Measurements from ENCODE around the gene CACNB2.
"Not testable (repeated sequence)": the region's sequence is repeated elsewhere in the genome, so short reads cannot be mapped to it uniquely, and the experiment has no call there.

The CACNB2 gene

GRCh38 chr10:18418541-18419215 lies 278.5 kb downstream of the CACNB2 start:
- Histone ChIP-seq H3K36me3 (ENCODE audit: control insufficient read depth, low read depth, low read length) (no peaks in the 10 kb centered on the region), H3K9me3 (ENCODE audit: control insufficient read depth, low read depth, low read length) (no peaks in the 10 kb centered on the region), H3K27me3 (ENCODE audit: control insufficient read depth, insufficient read depth, low read length) (no peaks in the 10 kb centered on the region), H3K4me1 (ENCODE audit: control insufficient read depth, low read depth, low read length) (no peaks in the 10 kb centered on the region), H3K27ac (ENCODE audit: low read length) (no peak overlapping the region), H3K4me3 (ENCODE audit: low read length) (no peak overlapping the region), H3K9ac (ENCODE audit: low read length) (no peak overlapping the region)

- Histone ChIP-seq H3K4me1 (ENCODE audit: control insufficient read depth, low read depth, low read length) (no peaks in the 10 kb centered on the region), H3K27me3 (ENCODE audit: control insufficient read depth, insufficient read depth, low read length) (no peaks in the 10 kb centered on the region), H3K9me3 (ENCODE audit: control insufficient read depth, low read depth, low read length) (no peaks in the 10 kb centered on the region), H3K9ac (ENCODE audit: low read length) (no peak overlapping the region), H3K4me3 (ENCODE audit: low read length) (no peak overlapping the region), H3K27ac (ENCODE audit: low read length) (no peak overlapping the region), H3K36me3 (ENCODE audit: control insufficient read depth, low read depth, low read length) (no peaks in the 10 kb centered on the region)
These were observed 279.7 kb downstream of the CACNB2 start for GRCh38 chr10:18419945-18420344.

- no peaks in the 10 kb centered on the region for H3K4me1 ChIP-seq (ENCODE audit: control insufficient read depth, low read depth, low read length)
- no peaks in the 10 kb centered on the region for H3K36me3 ChIP-seq (ENCODE audit: control insufficient read depth, low read depth, low read length)
- no peaks in the 10 kb centered on the region for H3K9me3 ChIP-seq (ENCODE audit: control insufficient read depth, low read depth, low read length)
- no peak overlapping the region for H3K4me3 ChIP-seq (ENCODE audit: low read length)
- no peak overlapping the region for H3K9ac ChIP-seq (ENCODE audit: low read length)
- no peaks in the 10 kb centered on the region for H3K27me3 ChIP-seq (ENCODE audit: control insufficient read depth, insufficient read depth, low read length)
- H3K27ac ChIP-seq (ENCODE audit: low read length): no peak overlapping the region
These were observed 281.6 kb downstream of the CACNB2 start for GRCh38 chr10:18421726-18422293.

GRCh38 chr10:18423058-18423637 lies 282.9 kb downstream of the CACNB2 start:
- no peaks in the 10 kb centered on the region for H3K36me3 ChIP-seq (ENCODE audit: control insufficient read depth, low read depth, low read length)
- H3K27ac ChIP-seq (ENCODE audit: low read length): no peak overlapping the region
- no peaks in the 10 kb centered on the region for H3K9me3 ChIP-seq (ENCODE audit: control insufficient read depth, low read depth, low read length)
- no peak overlapping the region for H3K9ac ChIP-seq (ENCODE audit: low read length)
- H3K27me3 ChIP-seq (ENCODE audit: control insufficient read depth, insufficient read depth, low read length): no peaks in the 10 kb centered on the region
- no peak overlapping the region for H3K4me3 ChIP-seq (ENCODE audit: low read length)
- H3K4me1 ChIP-seq (ENCODE audit: control insufficient read depth, low read depth, low read length): no peaks in the 10 kb centered on the region

- no peak overlapping the region for H3K9ac ChIP-seq (ENCODE audit: low read length)
- H3K27me3 ChIP-seq (ENCODE audit: control insufficient read depth, insufficient read depth, low read length): no peaks in the 10 kb centered on the region
- H3K4me1 ChIP-seq (ENCODE audit: control insufficient read depth, low read depth, low read length): no peaks in the 10 kb centered on the region
- no peak overlapping the region for H3K27ac ChIP-seq (ENCODE audit: low read length)
- H3K9me3 ChIP-seq (ENCODE audit: control insufficient read depth, low read depth, low read length): no peaks in the 10 kb centered on the region
- no peak overlapping the region for H3K4me3 ChIP-seq (ENCODE audit: low read length)
- H3K36me3 ChIP-seq (ENCODE audit: control insufficient read depth, low read depth, low read length): no peaks in the 10 kb centered on the region
These were observed 284.0 kb downstream of the CACNB2 start for GRCh38 chr10:18424200-18424599.

- no peak overlapping the region for H3K4me3 ChIP-seq (ENCODE audit: low read length)
- H3K9ac ChIP-seq (ENCODE audit: low read length): no peak overlapping the region
- no peak overlapping the region for H3K27ac ChIP-seq (ENCODE audit: low read length)
- H3K27me3 ChIP-seq (ENCODE audit: control insufficient read depth, insufficient read depth, low read length): no peaks in the 10 kb centered on the region
- no peaks in the 10 kb centered on the region for H3K9me3 ChIP-seq (ENCODE audit: control insufficient read depth, low read depth, low read length)
- no peaks in the 10 kb centered on the region for H3K36me3 ChIP-seq (ENCODE audit: control insufficient read depth, low read depth, low read length)
- no peaks in the 10 kb centered on the region for H3K4me1 ChIP-seq (ENCODE audit: control insufficient read depth, low read depth, low read length)
These were observed 289.1 kb downstream of the CACNB2 start for GRCh38 chr10:18429335-18429734.

GRCh38 chr10:18436902-18437301 lies 296.7 kb downstream of the CACNB2 start:
- H3K9me3 ChIP-seq (ENCODE audit: control insufficient read depth, low read depth, low read length): no peaks in the 10 kb centered on the region
- no peaks in the 10 kb centered on the region for H3K4me1 ChIP-seq (ENCODE audit: control insufficient read depth, low read depth, low read length)
- no peaks in the 10 kb centered on the region for H3K27me3 ChIP-seq (ENCODE audit: control insufficient read depth, insufficient read depth, low read length)
- H3K9ac ChIP-seq (ENCODE audit: low read length): no peak overlapping the region
- no peak overlapping the region for H3K4me3 ChIP-seq (ENCODE audit: low read length)
- no peaks in the 10 kb centered on the region for H3K36me3 ChIP-seq (ENCODE audit: control insufficient read depth, low read depth, low read length)
- H3K27ac ChIP-seq (ENCODE audit: low read length): no peak overlapping the region

- Histone ChIP-seq H3K27ac (ENCODE audit: low read length) (no peak overlapping the region), H3K9me3 (ENCODE audit: control insufficient read depth, low read depth, low read length) (no peaks in the 10 kb centered on the region), H3K9ac (ENCODE audit: low read length) (no peak overlapping the region), H3K4me1 (ENCODE audit: control insufficient read depth, low read depth, low read length) (no peaks in the 10 kb centered on the region), H3K4me3 (ENCODE audit: low read length) (no peak overlapping the region), H3K36me3 (ENCODE audit: control insufficient read depth, low read depth, low read length) (no peaks in the 10 kb centered on the region), H3K27me3 (ENCODE audit: control insufficient read depth, insufficient read depth, low read length) (no peaks in the 10 kb centered on the region)
These were observed 297.3 kb downstream of the CACNB2 start for GRCh38 chr10:18437486-18437885.

- no peaks in the 10 kb centered on the region for H3K4me1 ChIP-seq (ENCODE audit: control insufficient read depth, low read depth, low read length)
- no peak overlapping the region for H3K9ac ChIP-seq (ENCODE audit: low read length)
- H3K4me3 ChIP-seq (ENCODE audit: low read length): no peak overlapping the region
- H3K27me3 ChIP-seq (ENCODE audit: control insufficient read depth, insufficient read depth, low read length): no peaks in the 10 kb centered on the region
- H3K9me3 ChIP-seq (ENCODE audit: control insufficient read depth, low read depth, low read length): no peaks in the 10 kb centered on the region
- no peak overlapping the region for H3K27ac ChIP-seq (ENCODE audit: low read length)
- no peaks in the 10 kb centered on the region for H3K36me3 ChIP-seq (ENCODE audit: control insufficient read depth, low read depth, low read length)
These were observed 298.3 kb downstream of the CACNB2 start for GRCh38 chr10:18438361-18439126.

GRCh38 chr10:18439601-18440000 lies 299.4 kb downstream of the CACNB2 start:
- Histone ChIP-seq H3K4me1 (ENCODE audit: control insufficient read depth, low read depth, low read length) (no peaks in the 10 kb centered on the region), H3K9me3 (ENCODE audit: control insufficient read depth, low read depth, low read length) (no peaks in the 10 kb centered on the region), H3K36me3 (ENCODE audit: control insufficient read depth, low read depth, low read length) (no peaks in the 10 kb centered on the region), H3K27me3 (ENCODE audit: control insufficient read depth, insufficient read depth, low read length) (no peaks in the 10 kb centered on the region), H3K9ac (ENCODE audit: low read length) (no peak overlapping the region), H3K4me3 (ENCODE audit: low read length) (no peak overlapping the region), H3K27ac (ENCODE audit: low read length) (no peak overlapping the region)

- not testable (repeated sequence) for H3K27me3 ChIP-seq (ENCODE audit: control insufficient read depth, insufficient read depth, low read length); H3K4me3 ChIP-seq (ENCODE audit: low read length); H3K27ac ChIP-seq (ENCODE audit: low read length); H3K36me3 ChIP-seq (ENCODE audit: control insufficient read depth, low read depth, low read length); H3K9me3 ChIP-seq (ENCODE audit: control insufficient read depth, low read depth, low read length); H3K9ac ChIP-seq (ENCODE audit: low read length); H3K4me1 ChIP-seq (ENCODE audit: control insufficient read depth, low read depth, low read length)
These were observed 305.4 kb downstream of the CACNB2 start for GRCh38 chr10:18445635-18446034.
